ENCODE measurements around the gene PNPLA3. TPM values are rescaled to one million over a fixed set of nuclear protein-coding genes. Genes with fewer than 3 reads are reported as not detected.

The PNPLA3 gene
- total and polyA plus RNA-seq, 12 donors = 0.08 to 0.95 (median 0.27) TPM; not detected in 5

GRCh38 chr22:43946384-43946667, 22.7 kb downstream of the PNPLA3 start:
- DNase-seq = no peak
- no peaks in the 10 kb centered on the region for H3K4me1 ChIP-seq
- no peak overlapping the region for H3K4me3 ChIP-seq
- no peaks in the 10 kb centered on the region for H3K36me3 ChIP-seq
- H3K27ac ChIP-seq = no peak overlapping the region
- TF ChIP-seq CTCF (IDR thresholded peaks at IDR 0.05) = no peak
- peaks cover 0 to 5% (median 0%) of the 10 kb centered on the region in 7 donors for H3K27me3 ChIP-seq
- intact Hi-C loops (cut with DNase I) = no loop called here
- peaks cover 0 to 13% (median 0%) of the 10 kb centered on the region in 11 donors for H3K9me3 ChIP-seq
- 70 to 73% methylated on average over 7 of the region's 7 CpGs for WGBS, 2 donors
- ATAC-seq = no peak

DNA sequence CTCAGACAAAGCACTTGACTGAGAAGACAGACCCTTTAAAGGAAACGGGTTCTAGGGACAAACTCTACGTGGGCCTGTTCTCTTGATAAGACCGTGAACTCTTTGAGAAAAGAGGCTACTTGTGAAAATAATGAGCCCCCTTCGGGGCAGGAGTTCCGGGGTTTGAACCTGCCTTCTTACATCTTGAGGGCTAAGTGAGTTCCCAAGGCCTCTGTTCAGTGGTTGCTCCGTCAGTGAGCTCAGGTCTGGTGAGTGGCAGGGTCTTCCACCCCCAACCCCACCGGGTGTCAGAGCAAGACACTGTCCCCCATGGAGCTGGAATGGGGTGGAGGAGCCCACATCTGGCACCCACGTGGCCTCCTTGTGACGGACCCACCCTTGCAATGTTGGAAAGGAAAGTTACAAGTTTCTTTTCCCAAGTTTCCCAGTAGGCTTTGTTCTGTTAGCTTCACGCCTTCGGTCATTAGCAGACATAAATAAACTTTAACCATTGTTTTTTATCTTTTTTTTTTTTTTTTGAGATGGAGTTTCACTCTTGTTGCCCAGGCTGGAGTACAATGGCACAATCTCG, 25.3 kb downstream of the PNPLA3 start:
- intact Hi-C loops (cut with DNase I) = no loop called here
- 74 to 85% methylated on average over 12 of the region's 12 CpGs for WGBS, 2 donors
- no peak for TF ChIP-seq CTCF (IDR thresholded peaks at IDR 0.05)

GRCh38 chr22:43951391-43951790, 27.8 kb downstream of the PNPLA3 start:
- ATAC-seq (no peak), DNase-seq (no peak)
- H3K27ac ChIP-seq = no peak overlapping the region
- H3K36me3 ChIP-seq = no peaks in the 10 kb centered on the region
- WGBS, 2 donors = 79 to 82% methylated on average over 5 of the region's 5 CpGs
- intact Hi-C loops (cut with DNase I) = loop anchor here in 1 of 10 donors (10.0 kb wide), 1 partner anchor 137 kb away; the partner anchor contains the start of gene EFCAB6
- TF ChIP-seq CTCF (IDR thresholded peaks at IDR 0.05) = no peak
- H3K27me3 ChIP-seq = peaks cover 0 to 13% (median 0%) of the 10 kb centered on the region in 7 donors
- no peaks in the 10 kb centered on the region for H3K9me3 ChIP-seq
- peaks cover 2 to 19% (median 15%) of the 10 kb centered on the region in 9 donors for H3K4me1 ChIP-seq
- H3K4me3 ChIP-seq = no peak overlapping the region

More for the DNA sequence above, 25.3 kb downstream of the PNPLA3 start:
- no peak overlapping the region for H3K27ac ChIP-seq
- no peak overlapping the region for H3K4me3 ChIP-seq
- H3K36me3 ChIP-seq = no peaks in the 10 kb centered on the region
- no peak for DNase-seq
- peaks cover 0 to 13% (median 3%) of the 10 kb centered on the region in 7 donors for H3K27me3 ChIP-seq
- peaks cover 0 to under 1% (median 0%) of the 10 kb centered on the region in 9 donors for H3K4me1 ChIP-seq
- ATAC-seq = no peak
- H3K9me3 ChIP-seq = no peaks in the 10 kb centered on the region

DNA sequence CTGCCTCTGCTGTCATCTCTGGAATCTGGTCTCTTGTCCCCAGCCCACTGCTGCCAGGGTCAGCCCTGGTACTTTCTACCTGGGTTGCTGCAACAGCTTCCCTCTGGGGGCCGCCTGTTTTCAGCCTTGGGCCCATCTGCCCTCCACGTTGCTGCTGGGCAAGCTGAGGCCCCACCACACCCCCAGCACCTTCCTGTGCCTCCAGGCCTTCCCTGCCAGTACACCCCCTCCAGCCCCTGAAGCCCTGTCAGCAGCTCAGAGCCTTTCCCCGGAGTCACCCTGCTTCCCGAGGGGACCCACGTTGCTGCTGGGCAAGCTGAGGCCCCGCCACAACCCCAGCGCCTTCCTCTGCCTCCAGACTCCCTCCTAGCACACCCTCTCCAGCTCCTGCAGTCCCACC, 28.4 kb downstream of the PNPLA3 start:
- TF ChIP-seq CTCF (IDR thresholded peaks at IDR 0.05) = no peak
- ATAC-seq = no peak

More for the DNA sequence above, 28.4 kb downstream of the PNPLA3 start:
- Histone ChIP-seq H3K9me3 (no peaks in the 10 kb centered on the region), H3K36me3 (no peaks in the 10 kb centered on the region), H3K27me3 (peaks cover 0 to 10% (median 0%) of the 10 kb centered on the region in 7 donors), H3K27ac (no peak overlapping the region), H3K4me1 (peaks cover 7 to 25% (median 20%) of the 10 kb centered on the region in 9 donors), H3K4me3 (no peak overlapping the region)
- intact Hi-C loops (cut with DNase I) = loop anchor here in 1 of 10 donors (10.0 kb wide), 1 partner anchor 137 kb away; the partner anchor contains the start of gene EFCAB6
- no peak for DNase-seq
- 47 to 68% methylated on average over 7 of the region's 7 CpGs for WGBS, 2 donors

All from heart right ventricle (tissue), 16 donors.